Measurements from ENCODE around the gene SPINK1.
"Not testable (repeated sequence)": the region's sequence is repeated elsewhere in the genome, so short reads cannot be mapped to it uniquely, and the experiment has no call there.

The SPINK1 gene

DNA sequence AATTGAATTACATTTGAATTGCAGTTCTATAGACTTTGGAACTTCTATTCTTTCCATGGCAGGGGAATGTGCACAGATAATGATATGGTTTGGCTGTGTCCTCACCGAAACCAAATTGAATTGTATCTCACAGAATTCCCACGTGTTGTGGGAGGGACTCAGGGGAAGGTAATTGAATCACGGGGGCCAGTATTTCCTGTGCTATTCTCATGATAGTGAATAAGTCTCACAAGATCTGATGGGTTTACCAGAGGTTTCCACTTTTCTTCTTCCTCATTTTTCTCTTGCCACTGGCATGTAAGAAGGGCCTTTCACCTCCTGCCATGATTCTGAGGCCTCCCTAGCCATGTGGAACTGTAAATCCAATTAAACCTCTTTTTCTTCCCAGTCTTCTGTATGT is 28.3 kb downstream of the SPINK1 start:
- not testable (repeated sequence) for DNase-seq

DNA sequence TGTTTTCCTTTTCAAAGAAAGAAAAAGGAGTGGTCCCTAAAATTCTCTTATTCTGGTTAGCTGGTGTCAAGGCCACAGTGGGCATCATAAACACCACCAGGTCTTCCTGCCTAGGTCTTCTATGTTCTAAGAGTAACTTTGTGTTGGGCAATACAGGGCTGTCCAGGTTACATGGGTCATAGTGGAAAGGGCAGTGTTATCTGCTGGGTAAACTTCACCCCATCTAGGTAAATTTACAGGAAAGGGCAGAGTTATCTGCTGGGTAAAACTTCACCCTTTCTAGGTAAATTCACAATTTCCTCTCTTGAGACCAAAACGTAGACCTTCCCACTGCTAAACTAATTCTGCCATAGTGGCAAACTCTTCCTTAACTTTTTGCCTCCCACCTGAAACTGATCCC is 30.0 kb downstream of the SPINK1 start:
- DNase-seq = no peak

DNA sequence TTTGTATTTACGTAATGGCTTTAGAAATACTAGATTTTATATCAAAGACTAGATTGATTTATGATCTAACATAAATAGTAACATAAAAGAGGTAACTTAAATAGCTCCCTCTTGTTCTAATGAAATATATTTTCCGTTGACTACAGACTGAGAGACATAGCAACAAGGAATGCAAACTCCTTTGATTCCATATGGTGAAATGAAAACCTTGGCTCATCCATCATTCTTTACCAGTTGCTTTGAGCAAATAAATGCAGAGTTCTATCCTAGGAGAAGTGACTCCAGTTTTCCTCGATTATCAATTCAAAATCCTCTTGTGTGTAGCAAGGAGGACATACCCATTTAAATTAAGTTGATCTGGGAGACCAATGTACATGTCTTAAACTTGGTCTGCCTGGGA is 31.0 kb downstream of the SPINK1 start:
- no peak for DNase-seq

DNA sequence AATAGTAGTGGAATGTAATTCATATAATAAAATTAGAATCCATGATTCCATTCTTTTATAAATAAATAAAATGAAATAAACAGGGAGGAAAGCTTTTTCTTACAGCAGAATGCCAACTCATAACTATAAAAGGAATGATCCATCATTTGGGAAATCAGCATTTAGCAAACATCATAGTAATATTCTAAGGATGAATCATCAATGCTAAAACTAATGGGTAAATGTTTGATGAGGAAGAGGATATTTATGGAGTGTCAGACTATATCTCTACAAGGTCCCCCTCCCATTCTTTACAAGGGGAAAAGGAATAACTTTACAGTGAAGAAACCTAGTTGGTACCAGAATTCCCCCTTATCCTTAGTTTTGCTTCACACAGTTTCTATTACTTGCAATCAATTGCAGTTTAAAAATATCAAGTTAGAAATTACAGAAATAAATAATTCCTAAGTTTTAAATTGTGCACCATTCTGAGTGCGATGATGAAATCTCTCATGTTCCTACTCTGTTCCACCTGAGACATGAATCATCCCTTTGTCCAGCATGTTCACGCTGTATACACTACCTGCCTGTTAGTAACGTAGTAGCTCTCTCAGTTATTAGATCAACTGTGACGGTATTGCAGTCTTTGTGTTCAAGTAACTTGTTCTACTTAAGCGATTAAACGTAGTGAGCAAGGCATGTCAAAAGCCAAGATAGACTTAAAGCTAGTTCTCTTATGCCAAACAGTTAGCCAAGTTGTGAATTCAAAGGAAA is 34.7 kb downstream of the SPINK1 start:
- no peak for DNase-seq

DNA sequence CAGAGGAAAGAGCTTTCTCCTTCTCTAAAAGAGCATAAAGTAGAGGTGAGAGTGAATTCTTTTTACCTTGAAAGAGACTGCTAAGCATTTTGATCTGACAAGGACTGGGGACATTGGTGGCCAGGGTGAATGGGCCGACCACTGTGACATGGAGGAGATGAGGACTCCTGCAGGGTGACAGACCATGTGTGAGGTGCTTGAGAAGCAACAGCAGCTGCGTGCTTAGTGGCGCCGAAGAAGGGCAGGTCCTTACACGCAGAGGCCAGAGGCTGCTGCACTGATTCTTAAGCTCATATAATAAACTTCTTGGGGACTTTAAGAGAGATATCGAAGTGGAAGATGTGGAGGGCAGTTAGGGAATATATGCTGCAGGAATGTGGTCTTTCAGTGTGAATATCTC is 40.3 kb downstream of the SPINK1 start:
- DNase-seq = no peak

DNA sequence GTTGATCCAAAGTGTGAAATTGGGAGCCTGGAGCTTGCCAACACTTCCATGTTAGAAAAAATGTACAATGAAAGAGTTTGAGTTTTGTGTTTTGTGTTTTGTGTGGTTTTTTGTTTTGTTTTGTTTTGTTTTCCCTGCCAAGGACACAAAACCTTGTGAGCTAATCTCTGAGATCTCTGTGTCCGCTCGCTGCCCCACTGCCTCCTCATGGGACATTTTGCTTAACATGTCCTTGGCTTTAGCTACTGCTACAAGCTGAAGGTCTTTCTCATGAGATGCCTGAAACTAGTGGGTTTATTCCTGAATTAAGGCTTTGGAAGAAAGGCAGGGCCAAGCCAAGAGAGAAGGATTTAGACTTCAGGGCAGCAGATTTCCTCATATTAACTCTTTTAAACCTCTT is 41.7 kb downstream of the SPINK1 start:
- no peak for DNase-seq

DNA sequence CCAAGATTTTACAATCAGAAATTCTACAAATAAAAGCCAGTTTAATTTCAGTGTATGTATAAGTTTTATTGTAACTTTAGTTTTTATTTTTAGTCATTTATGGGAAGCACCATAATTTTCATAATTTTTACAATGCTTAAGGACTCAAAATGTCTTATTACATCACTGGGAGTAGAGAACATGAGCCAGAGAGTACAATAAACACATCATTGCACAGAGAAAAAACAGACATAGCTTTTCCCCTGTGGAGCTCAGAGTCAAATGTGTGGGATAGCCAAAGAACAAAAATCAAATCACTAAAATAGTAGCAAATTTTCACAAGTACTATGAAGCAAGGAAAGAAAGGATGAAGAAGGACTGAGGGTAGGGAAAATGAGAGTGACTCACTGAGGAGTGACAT is 43.4 kb downstream of the SPINK1 start:
- no peak for DNase-seq

DNA sequence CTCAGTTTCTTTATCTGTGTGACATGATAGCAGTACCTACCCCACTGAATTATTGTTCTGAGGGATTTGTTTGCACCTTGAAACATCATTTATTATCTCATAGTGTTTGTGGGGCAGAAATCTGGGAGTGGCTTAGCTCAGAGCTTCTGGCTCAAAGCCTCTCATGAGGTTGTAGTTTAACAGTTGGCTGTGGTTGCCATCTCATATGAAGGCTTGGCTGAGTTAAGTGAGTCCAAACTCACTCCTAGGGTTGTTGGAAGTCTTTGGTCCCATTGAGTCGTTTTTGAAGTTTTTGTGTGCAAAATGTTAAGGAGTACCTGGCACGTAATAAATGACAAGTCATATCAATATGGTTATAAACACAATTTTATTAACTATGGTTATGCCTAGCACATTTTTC is 45.3 kb downstream of the SPINK1 start:
- no peak for DNase-seq

DNA sequence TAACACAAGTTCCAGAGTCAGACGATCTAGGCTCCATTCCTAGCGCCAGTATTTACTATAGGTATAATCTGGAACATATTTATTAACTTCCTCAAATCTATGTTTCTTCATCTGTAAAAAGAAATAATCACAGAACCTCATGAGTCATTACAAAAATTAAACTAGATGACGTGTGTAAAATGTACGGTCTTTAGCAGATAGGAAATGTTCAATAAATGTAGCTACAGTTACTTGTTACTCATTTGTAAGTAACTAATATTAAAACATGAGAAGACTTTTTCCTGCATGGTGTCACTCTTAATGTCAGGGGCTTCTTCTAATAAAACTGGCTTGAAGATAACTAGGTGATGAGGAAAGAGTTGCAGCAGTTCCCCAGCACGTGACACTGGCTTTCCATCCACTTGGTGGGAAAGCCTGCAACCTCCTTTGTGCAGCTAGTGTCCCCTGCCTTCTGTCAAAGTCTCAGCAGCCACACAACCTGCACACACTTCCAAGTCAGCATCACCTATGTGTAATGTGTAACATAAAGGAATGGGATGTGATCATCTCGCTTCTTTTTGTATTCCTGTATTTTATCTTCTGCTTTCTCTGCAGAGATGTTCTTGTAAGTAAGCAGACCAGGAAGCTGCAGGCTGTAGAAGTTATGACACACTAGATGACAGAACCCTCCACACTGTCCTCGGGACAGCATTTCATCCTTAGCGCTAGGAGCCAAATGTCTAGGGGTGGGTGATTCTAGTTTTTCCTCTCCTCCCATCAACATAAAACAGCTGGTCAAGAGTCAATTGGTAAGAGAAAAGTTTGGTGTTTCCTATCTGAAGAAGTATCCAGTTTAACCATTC is 47.1 kb downstream of the SPINK1 start:
- no peak for DNase-seq

DNA sequence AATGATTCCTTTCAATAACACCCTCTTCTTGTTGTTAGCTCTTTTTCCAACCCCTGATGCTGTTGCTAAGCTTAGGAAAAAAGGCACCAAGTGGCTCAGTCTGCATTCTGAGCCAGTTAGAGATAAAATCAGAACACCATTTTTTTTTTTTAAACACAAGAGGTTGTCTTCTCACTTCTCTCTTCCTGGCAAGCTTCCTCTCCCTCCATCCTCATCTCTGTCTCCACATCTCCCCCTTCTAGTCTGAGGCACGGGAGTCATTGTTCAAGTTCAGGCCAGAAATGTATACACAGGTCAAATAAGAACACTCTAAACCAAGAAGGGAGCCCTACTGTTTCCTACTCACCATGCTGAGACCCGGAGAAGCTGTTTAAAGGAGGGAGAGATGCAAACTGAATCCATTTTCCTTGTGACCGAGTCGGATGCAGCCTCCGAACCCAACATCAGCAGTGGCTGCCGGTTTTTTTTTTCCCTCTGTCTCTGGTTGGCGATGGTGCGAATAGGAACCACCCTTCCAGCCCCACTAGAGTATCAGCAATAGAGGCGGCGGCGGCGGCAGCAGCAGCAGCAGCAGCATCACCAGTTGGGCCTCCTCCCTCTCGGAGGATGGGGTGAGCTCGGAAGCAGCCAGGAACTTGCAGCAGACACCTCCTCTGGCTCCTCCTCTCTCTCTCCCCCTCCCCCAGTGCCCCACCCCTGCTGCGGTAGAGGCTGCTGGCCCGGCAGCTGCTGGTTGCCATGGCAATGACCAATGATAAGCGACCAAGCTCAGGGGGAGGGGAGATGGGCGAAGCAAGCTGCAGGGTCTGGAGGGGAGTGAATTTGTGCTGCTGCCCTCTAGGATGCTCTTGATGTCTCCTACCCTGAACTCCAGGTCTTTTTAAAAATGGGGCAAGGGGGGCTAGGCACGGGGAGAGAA is 49.1 kb downstream of the SPINK1 start, which contains the start of gene JAKMIP2:
TSS of gene JAKMIP2 (minus strand) at position 619 of the 919 bp plus-strand sequence. CDS start 110,922 bp downstream, outside the sequence.
- DNase-seq = peak; percentile 63

DNA sequence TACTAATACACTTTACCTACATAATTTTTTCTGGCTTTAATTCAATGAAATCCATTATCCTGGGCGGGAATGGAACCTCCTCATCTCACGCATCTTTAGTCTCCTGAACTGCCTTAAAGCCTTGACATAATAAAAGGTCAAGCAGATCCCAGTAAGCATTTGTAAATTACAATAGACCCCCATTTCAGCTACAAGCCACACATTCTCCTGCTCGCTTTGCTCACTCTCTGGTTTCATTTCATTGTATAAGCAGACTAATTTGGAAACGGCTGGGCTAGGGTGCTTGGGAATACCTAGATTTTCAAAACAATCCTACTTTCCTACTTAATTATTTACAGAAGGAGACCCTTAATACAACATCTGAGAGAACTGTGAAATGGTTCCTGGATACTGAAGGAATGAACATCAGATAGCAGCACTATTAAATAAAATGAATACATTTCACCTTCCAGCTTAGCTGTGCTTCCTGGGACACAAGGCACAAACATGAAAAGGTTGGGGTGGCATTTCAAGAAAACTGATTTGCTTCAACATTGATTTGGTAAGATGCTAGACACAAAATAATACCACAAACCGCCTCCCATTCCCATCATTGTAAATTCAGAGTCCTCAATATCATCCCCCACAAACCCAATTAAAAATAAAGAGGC is 50.4 kb downstream of the SPINK1 start:
- DNase-seq = no peak

DNA sequence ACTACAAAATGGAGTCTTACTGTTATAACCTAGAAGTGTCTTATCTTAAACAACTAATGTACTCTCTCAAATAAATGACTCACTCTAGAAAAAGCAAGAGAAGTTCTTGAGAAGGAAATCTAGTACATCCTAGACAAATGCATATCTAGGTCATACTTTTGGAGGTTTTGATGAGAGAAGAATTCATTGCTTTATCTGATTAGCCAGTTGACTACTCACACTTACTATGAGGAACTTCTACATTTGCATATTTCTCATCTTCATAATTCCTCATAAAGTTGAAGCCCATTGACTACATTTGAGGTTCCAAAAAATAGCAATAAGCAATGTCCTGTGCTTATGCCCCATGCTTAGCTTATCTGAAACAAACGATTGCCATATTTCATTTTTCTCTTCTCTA is 51.8 kb downstream of the SPINK1 start:
- no peak for DNase-seq

DNA sequence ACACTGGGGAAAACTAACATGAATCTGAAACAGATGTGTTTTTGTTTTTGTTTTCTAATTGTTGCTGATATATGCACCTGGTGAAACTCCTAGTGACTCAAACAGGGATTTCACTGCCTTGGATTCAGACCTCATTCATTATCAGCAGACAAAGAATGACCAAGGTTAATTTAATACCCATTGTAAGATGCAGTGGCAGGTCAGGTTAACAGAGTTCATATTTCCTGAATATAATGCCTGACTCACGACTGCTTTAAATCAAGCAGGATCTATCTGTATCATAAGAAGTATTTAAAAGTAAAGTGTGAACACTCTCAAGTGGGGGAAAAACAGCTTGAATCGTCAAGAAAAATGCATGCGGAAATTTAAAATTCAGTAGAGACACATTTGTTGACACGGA is 54.5 kb downstream of the SPINK1 start:
- no peak for DNase-seq

Measured in activated CD4-positive, alpha-beta T cell treated with anti-CD3 and anti-CD28 coated beads for 1 hour (primary cell).